CD4-positive, alpha-beta T cell (primary cell): ENCODE measurements around the gene TARBP2. TPM values are rescaled to one million over a fixed set of nuclear protein-coding genes. Genes with fewer than 3 reads are reported as not detected.

Source experiments
- ATAC-seq: fragments of 200-7000 bp; cut with Tn5 transposase; one replicate; pipeline ENCODE4 v1.10.0; 2022; ENCODE audit warnings: mild to moderate bottlenecking; ENCODE audit not compliant: poor library complexity
- CTCF ChIA-PET: fragments of 350-600 bp; sonication (Branson Sonifier 250); formaldehyde crosslinking; loops from one replicate; lab custom pipeline; 2021; ENCODE audit warnings: antibody characterized with exemption, inconsistent platforms; lab: Charles Lee
- POLR2A ChIA-PET: fragments of 350-600 bp; sonication (Branson Sonifier 250); formaldehyde crosslinking; loops from one replicate; lab custom pipeline; 2021; ENCODE audit warnings: antibody characterized with exemption, inconsistent platforms; lab: Charles Lee
- DNase-seq, 14 experiments: peaks; one replicate each; pipeline ENCODE4 v3.0.0-alpha.2; 2013 to 2020; ENCODE audit warnings: mixed read lengths in 2 of 14
- H3K27ac ChIP-seq, 2 donors: one replicate each; pipeline versions ENCODE4 v1.5.1 to v1.7.0; 2013; ENCODE audit warnings: low read length in 2 of 2, low read depth in 1 of 2, mild to moderate bottlenecking in 1 of 2
- H3K27me3 ChIP-seq, 2 experiments: 1 replicate in 1 of 2; 2 replicates in 1 of 2; pipeline versions ENCODE4 v1.6.1 to v1.7.0; 2013; ENCODE audit warnings: low read length in 2 of 2, control low read depth in 1 of 2, mild to moderate bottlenecking in 1 of 2, moderate library complexity in 1 of 2; ENCODE audit not compliant: insufficient read depth in 2 of 2, control insufficient read depth in 1 of 2
- H3K36me3 ChIP-seq: one replicate; pipeline ENCODE4 v1.6.1; 2013; ENCODE audit warnings: low read length, control low read depth; ENCODE audit not compliant: insufficient read depth
- H3K4me1 ChIP-seq: one replicate; pipeline ENCODE4 v1.6.1; 2013; ENCODE audit warnings: low read length, control low read depth; ENCODE audit not compliant: insufficient read depth
- H3K4me3 ChIP-seq: one replicate; pipeline ENCODE4 v1.5.1; 2013; ENCODE audit warnings: mild to moderate bottlenecking, low read length, moderate library complexity
- H3K9me3 ChIP-seq, 2 experiments: 1 replicate in 1 of 2; 2 replicates in 1 of 2; pipeline versions ENCODE4 v1.6.1 to v1.7.0; 2013; ENCODE audit warnings: low read length in 2 of 2, mild to moderate bottlenecking in 2 of 2, control low read depth in 1 of 2, moderate library complexity in 1 of 2; ENCODE audit not compliant: control insufficient read depth in 1 of 2, insufficient read depth in 1 of 2
- H3K27ac Mint-ChIP-seq: one replicate; pipeline ENCODE4 v1.8.0; 2020; ENCODE audit warnings: mixed read lengths
- H3K27me3 Mint-ChIP-seq: one replicate; pipeline ENCODE4 v1.8.0; 2021; ENCODE audit warnings: mixed read lengths
- H3K36me3 Mint-ChIP-seq: one replicate; pipeline ENCODE4 v1.8.0; 2021; ENCODE audit warnings: low read depth, mixed read lengths
- H3K4me1 Mint-ChIP-seq: one replicate; pipeline ENCODE4 v1.8.0; 2021; ENCODE audit warnings: low read depth, mixed read lengths
- H3K4me3 Mint-ChIP-seq: one replicate; pipeline ENCODE4 v1.8.0; 2020; ENCODE audit warnings: mild to moderate bottlenecking, mixed read lengths
- H3K9me3 Mint-ChIP-seq: one replicate; pipeline ENCODE4 v1.8.0; 2020; ENCODE audit warnings: mixed read lengths
- intact Hi-C, 2 experiments: fragments of 100-400 bp; cut with DNase I in 1 of 2; cut with micrococcal nuclease in 1 of 2; formaldehyde crosslinking; loops; one replicate each; pipeline versions ENCODE4 v1.15.1 to v1.9.0; 2023 to 2025; cut with DNase I, micrococcal nuclease
- total RNA-seq, 174 experiments: library from RNA in 2 of 174; stranded (reverse) in 2 of 174; gene quantifications; one replicate each; pipeline ENCODE4 v1.2.3 and lab custom pipeline; 2021 to 2026
- TF ChIP-seq, protein P1 (sequence below): fragments of 200-600 bp; IDR thresholded peaks from one replicate; pipeline ENCODE4 v1.8.0; 2022; ENCODE audit warnings: antibody characterized with exemption, mild to moderate bottlenecking

TARBP2 gene
- total RNA-seq, 2 experiments from 2014 or later = 21.7 to 22.4 TPM

DNA sequence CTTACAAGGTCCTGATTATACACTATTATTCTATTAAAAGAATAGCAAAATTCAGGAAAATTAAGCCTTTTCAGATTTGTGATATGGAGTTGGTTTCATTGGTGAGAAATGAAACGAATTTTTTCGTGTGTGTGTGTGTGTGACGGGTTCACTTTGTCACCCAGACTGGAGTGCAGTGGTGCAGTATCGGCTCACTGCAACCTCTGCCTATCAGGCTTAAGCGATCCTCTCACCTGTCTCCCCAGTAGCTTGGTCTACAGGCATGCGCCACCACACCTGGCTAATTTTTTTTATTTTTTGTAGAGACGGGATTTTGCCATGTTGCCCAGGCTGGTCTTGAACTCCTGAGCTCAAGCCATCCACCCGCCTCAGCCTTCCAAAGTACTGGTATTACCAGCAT is 39.5 kb upstream of the TARBP2 start:
- peaks cover 9% of the 10 kb centered on the region for H3K4me1 ChIP-seq
- H3K36me3 Mint-ChIP-seq = peaks cover 100% of the 10 kb centered on the region
- intact Hi-C loops = no loop called here
- peaks cover 98% of the 10 kb centered on the region for H3K36me3 ChIP-seq
- TF ChIP-seq, protein P1, sequence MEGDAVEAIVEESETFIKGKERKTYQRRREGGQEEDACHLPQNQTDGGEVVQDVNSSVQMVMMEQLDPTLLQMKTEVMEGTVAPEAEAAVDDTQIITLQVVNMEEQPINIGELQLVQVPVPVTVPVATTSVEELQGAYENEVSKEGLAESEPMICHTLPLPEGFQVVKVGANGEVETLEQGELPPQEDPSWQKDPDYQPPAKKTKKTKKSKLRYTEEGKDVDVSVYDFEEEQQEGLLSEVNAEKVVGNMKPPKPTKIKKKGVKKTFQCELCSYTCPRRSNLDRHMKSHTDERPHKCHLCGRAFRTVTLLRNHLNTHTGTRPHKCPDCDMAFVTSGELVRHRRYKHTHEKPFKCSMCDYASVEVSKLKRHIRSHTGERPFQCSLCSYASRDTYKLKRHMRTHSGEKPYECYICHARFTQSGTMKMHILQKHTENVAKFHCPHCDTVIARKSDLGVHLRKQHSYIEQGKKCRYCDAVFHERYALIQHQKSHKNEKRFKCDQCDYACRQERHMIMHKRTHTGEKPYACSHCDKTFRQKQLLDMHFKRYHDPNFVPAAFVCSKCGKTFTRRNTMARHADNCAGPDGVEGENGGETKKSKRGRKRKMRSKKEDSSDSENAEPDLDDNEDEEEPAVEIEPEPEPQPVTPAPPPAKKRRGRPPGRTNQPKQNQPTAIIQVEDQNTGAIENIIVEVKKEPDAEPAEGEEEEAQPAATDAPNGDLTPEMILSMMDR = no peak
- no peaks in the 10 kb centered on the region for H3K9me3 Mint-ChIP-seq
- H3K9me3 ChIP-seq = no peaks in the 10 kb centered on the region
- POLR2A ChIA-PET = interaction anchor here (1.3 to 1.5 kb wide), 2 partner anchors 11 to 39 kb away, joined by 3 to 4 read pairs; partner anchors contain the start of gene TARBP2
- CTCF ChIA-PET = no interaction called here
- ATAC-seq (no peak), DNase-seq (no peak)
- no peaks in the 10 kb centered on the region for H3K27me3 ChIP-seq
- H3K4me1 Mint-ChIP-seq = peaks cover 54% of the 10 kb centered on the region
- no peak overlapping the region for H3K4me3 ChIP-seq
- H3K4me3 Mint-ChIP-seq = no peak overlapping the region
- H3K27ac Mint-ChIP-seq = no peak overlapping the region
- no peaks in the 10 kb centered on the region for H3K27me3 Mint-ChIP-seq
- H3K27ac ChIP-seq = no peak overlapping the region

DNA sequence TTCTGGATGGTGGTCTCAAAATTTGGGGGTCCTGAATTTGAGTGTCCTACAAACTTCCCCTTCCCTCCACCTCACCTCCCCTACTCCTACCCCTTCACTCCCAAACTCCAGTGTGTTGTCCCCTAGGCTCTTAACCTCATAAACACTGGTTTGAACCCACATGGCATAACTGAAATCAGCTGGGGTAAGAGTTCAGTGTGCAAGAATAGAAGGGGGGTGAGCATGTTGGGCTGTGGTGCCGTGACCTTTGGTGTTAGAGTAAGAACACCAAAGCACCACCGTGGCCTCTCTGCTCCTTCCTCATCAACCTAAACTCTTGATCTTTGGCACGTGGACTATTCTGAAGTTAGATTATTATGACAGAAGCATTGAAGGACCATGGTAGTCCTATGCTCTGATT is 38.1 kb upstream of the TARBP2 start:
- Mint-ChIP-seq H3K4me1 (peaks cover 50% of the 10 kb centered on the region), H3K4me3 (no peak overlapping the region), H3K27ac (peak overlapping the region; percentile 30), H3K36me3 (peaks cover 100% of the 10 kb centered on the region), H3K9me3 (no peaks in the 10 kb centered on the region), H3K27me3 (no peaks in the 10 kb centered on the region)
- intact Hi-C loops = no loop called here
- DNase-seq (no peak), ATAC-seq (no peak)
- Histone ChIP-seq H3K27ac (no peak overlapping the region), H3K27me3 (no peaks in the 10 kb centered on the region), H3K4me1 (peaks cover 9% of the 10 kb centered on the region), H3K36me3 (peaks cover 98% of the 10 kb centered on the region), H3K4me3 (no peak overlapping the region), H3K9me3 (no peaks in the 10 kb centered on the region)
- POLR2A ChIA-PET = interaction anchor here (1.3 kb wide), 1 partner anchor 38 kb away, joined by 4 read pairs; the partner anchor contains the start of gene TARBP2
- TF ChIP-seq, protein P1 = no peak
- CTCF ChIA-PET = no interaction called here

DNA sequence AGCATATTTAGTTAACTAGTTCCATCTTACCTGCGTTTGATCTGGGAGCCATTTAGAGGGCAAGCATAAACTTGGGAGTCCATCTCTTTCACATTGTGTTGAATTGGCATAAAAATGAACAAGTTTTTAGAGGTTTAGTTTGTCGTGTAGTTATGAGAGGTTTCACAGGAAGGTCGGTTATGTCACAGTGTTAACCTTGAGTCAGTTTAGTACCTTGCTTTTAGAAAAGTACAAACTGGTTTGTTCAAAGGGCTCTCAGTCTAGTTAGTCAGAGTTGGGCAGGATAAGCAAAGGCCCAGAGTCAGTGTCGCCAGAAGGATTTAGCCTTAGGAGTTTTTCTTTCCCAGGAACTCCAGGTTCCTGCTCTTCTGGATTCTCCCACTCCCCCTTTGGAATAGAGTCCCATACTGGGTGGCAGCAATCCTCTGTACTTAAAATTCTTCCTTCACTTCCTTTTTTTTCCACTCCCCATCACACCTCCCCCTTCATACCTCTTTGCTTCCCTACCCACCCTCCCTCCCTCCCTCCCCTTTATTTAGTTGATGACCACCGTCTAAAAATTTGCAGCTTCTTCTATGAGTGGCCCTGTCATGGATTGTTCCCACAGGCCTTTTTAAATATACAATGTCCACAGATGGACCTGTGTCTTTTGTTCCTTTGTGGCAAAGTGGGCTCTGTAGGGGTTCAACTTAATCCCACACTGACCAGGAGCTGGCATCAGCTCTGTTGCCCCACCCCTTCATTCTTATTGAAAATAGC is 37.1 kb upstream of the TARBP2 start:
- peaks cover 57% of the 10 kb centered on the region for H3K4me1 Mint-ChIP-seq
- no peak overlapping the region for H3K27ac ChIP-seq
- ChIA-PET CTCF (no interaction called here), POLR2A (no interaction called here)
- peaks cover 100% of the 10 kb centered on the region for H3K36me3 ChIP-seq
- no peak overlapping the region for H3K4me3 Mint-ChIP-seq
- TF ChIP-seq, protein P1 = no peak
- intact Hi-C loops = no loop called here
- peak overlapping the region; percentile 10 for H3K27ac Mint-ChIP-seq
- H3K27me3 Mint-ChIP-seq = no peaks in the 10 kb centered on the region
- no peak overlapping the region for H3K4me3 ChIP-seq
- ATAC-seq (no peak), DNase-seq (no peak)
- no peaks in the 10 kb centered on the region for H3K27me3 ChIP-seq
- no peaks in the 10 kb centered on the region for H3K9me3 ChIP-seq
- H3K4me1 ChIP-seq = peaks cover 9% of the 10 kb centered on the region
- no peaks in the 10 kb centered on the region for H3K9me3 Mint-ChIP-seq
- peaks cover 100% of the 10 kb centered on the region for H3K36me3 Mint-ChIP-seq
